DOHH2 (cell line): ENCODE measurements around the gene EEA1.

Source experiments
- EZH2phosphoT487 ChIP-seq: fragments of 200-600 bp; sonication (generic); IDR thresholded peaks from 2 replicates; pipeline ENCODE4 v1.6.1; 2017; ENCODE audit warnings: borderline replicate concordance, mild to moderate bottlenecking, antibody characterized with exemption, low read length, moderate library complexity, mixed read lengths
- TF ChIP-seq, protein P1 (sequence below): fragments of 200-600 bp; sonication (generic); IDR thresholded peaks from one replicate; pipeline ENCODE4 v1.5.1; 2014; ENCODE audit warnings: antibody characterized with exemption, mild to moderate bottlenecking, low read depth, low read length; ENCODE audit not compliant: poor library complexity, severe bottlenecking

DNA sequence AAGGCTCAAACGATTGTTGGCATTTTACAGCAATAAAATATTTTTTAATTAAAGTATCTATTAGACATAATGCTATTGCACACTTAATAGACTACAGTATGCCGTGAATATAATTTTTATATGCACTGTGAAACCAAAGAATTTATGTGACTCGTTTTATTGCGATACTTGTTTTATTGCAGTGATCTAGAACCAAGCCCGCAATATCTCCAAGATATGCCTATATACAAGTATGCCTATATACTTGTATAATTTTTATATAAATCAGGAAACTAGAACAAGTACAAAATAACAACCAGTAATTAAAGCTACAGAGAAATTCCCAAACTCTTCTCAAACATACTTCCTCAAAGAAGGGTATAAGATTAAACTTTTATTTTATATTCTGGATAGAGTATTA, 31.3 kb downstream of the EEA1 start:
- TF ChIP-seq, protein P1, sequence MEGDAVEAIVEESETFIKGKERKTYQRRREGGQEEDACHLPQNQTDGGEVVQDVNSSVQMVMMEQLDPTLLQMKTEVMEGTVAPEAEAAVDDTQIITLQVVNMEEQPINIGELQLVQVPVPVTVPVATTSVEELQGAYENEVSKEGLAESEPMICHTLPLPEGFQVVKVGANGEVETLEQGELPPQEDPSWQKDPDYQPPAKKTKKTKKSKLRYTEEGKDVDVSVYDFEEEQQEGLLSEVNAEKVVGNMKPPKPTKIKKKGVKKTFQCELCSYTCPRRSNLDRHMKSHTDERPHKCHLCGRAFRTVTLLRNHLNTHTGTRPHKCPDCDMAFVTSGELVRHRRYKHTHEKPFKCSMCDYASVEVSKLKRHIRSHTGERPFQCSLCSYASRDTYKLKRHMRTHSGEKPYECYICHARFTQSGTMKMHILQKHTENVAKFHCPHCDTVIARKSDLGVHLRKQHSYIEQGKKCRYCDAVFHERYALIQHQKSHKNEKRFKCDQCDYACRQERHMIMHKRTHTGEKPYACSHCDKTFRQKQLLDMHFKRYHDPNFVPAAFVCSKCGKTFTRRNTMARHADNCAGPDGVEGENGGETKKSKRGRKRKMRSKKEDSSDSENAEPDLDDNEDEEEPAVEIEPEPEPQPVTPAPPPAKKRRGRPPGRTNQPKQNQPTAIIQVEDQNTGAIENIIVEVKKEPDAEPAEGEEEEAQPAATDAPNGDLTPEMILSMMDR, result no peak
- TF ChIP-seq EZH2phosphoT487, result no peak
